GM19452 (cell line): Measurements from ENCODE around the gene CAMK2B.

Experiments used
- ATAC-seq: cut with Tn5 transposase; IDR thresholded peaks from one replicate; pipeline ENCODE4 v1.9.1; 2021; ENCODE audit not compliant: unreplicated experiment

The CAMK2B gene

GRCh38 chr7:44287488-44288380 lies 37.7 kb downstream of the CAMK2B start:
- ATAC-seq: no peak

DNA sequence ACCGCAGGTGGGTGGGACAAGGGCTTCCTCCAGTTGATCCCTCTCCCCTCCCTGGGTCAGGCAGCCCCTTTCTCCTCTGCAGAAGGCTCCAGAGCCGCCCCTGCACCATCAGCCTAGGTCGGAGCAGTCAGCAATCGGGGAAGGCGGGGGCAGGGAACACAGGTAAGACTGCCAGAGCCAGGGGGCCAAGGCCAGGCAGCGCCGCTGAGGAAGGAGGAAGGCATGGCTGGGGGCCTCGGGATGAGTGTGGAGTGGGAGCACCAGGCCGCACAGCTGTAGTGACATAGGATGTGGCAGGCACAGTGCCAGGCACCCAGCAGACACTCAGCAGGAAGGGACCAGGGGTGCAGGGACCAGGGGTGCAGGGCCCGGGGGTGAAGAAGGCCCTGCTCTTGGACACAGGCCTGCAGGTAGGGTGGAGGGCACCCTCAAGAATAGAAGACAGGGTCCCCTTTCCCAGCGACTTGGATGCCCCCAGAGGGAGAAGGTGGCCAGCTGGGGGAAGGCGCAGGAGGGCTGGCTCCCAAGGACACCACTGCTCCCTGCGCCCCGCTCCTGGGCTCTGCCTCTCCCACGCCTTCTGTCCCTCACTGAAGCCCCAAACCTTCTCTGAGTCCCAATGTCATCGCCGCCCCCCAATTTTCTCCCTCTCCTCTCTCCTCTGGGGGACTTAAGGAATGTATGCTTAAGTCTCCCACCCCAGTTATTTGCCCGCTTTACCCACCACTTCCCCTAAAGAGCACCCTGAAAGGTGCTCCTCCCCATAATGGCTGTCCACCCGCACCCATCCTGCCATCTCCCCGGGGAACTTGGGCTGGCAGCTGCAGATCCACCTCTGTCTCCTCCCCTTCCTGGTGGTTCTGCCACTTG lies 38.5 kb downstream of the CAMK2B start:
- no peak for ATAC-seq

DNA sequence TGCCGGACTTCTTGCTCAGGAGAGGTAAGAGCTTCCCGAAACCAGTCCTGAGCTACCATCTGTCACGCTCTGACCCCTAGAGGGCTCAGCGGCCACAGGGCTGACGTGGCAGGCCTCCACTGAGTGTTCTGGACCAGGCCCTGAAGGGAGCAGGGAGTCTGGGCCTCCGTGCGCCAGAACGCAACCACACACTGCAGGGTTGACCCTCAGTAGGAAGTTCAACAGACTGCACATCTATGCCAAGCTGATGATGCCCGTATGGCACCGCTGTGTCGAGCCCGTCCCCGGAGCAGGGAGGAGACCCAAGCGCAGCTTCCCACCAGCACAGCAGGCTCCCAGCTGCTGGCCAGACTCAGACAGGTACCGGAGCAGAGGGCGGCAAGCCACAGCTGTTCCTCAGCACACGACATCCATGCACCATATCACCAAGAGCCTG lies 39.2 kb downstream of the CAMK2B start:
- ATAC-seq: no peak

DNA sequence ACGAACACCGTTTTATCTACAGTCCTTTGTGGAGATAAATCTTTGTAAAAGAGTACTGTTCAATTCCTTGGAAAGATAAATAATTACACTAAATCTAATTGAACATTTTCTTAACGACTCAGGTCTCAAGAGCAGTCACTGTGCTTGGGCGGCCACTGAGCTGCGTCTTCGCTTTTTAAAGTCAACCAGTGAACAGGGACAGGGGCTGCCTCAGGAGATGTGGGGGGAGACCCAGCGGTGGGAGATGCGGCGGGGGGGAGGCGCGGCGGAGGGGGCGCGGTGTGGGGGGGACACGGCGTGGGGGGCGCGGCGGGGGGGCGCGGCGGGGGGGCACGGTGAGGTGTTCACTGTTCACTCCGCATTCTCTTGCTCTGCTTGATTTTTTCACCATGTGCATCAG lies 39.8 kb downstream of the CAMK2B start:
- no peak for ATAC-seq

GRCh38 chr7:44284881-44285541 lies 40.4 kb downstream of the CAMK2B start:
- ATAC-seq: no peak

DNA sequence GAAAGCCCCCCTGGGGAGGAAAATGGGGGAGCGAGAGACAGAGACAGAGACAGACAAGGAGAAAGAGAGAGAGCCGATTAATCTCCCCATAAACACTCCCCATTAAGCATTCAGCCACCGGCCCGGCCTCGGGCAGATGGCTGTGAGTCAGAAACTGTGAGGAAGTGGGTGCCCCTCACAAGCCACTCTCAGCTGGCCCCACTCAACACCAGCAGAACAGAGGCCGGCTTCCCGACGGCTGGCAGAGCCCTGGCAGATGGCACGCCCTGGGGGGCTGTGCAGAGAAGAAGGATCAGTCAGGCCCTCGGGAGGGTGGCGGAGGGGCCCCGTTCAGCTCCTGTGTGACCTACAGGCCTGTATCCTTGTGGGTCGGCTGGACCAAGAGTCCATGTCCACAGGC lies 41.2 kb downstream of the CAMK2B start:
- no peak for ATAC-seq

DNA sequence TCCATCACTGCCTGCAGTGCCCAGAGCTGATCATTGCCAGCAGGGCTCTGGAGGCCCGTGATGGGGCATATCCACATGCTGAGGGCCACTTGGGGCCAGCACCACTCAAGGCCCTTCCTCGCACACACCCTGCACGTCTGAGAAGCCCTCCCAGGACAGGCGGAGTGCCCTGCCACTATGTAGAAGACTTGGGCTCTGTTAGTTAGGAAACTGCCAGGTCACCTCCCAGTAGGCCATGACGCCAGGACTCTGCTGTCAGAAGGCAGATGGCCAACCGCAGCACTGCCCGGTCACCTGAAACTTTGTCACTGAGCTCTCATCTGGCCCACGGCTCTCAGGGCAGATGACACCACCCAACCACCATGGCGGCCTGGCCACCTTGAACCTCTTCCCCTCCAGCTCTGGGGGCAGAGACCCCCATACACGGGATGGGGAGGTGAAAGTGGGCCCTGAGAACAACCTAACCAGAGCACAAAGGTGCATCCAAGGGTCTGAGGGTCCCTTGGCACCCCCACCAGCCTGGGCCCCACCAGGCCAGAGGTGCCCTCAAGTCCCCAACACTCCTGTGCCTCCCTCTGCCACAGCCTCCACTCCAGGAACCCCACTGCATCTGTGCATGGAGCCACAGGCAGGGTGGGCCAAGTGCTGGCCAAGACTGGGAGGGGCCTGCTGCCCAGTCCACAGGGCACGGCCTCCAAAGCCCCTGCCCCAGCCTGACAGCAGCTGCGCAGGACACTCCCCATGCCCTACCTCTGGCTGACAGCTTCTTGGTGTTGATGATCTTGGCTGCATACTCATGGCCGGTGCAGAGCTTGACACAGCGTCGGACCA lies 41.8 kb downstream of the CAMK2B start:
- no peak for ATAC-seq

- ATAC-seq: no peak
Measured at GRCh38 chr7:44282601-44283171, 42.7 kb downstream of the CAMK2B start.

- ATAC-seq: no peak
Measured at GRCh38 chr7:44281811-44282600, 43.4 kb downstream of the CAMK2B start.

GRCh38 chr7:44280993-44281721 lies 44.2 kb downstream of the CAMK2B start:
- ATAC-seq: no peak

DNA sequence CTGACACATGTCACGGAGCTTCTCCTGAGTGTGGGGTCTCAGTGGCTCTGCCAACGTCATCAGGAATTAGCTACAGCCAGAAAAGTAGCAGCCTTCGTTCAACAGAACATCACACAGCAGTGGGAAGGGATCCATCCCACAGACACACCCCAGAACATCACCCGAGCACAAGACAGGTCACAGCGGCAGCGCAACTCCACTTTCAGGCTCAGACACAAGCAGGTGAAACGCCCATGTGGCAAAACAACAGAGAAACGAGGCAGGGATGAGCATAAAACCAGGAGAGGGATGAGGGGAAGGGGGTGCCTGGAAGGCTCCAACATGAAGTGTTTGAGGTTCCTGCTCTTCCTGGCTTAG lies 44.8 kb downstream of the CAMK2B start:
- ATAC-seq: no peak

DNA sequence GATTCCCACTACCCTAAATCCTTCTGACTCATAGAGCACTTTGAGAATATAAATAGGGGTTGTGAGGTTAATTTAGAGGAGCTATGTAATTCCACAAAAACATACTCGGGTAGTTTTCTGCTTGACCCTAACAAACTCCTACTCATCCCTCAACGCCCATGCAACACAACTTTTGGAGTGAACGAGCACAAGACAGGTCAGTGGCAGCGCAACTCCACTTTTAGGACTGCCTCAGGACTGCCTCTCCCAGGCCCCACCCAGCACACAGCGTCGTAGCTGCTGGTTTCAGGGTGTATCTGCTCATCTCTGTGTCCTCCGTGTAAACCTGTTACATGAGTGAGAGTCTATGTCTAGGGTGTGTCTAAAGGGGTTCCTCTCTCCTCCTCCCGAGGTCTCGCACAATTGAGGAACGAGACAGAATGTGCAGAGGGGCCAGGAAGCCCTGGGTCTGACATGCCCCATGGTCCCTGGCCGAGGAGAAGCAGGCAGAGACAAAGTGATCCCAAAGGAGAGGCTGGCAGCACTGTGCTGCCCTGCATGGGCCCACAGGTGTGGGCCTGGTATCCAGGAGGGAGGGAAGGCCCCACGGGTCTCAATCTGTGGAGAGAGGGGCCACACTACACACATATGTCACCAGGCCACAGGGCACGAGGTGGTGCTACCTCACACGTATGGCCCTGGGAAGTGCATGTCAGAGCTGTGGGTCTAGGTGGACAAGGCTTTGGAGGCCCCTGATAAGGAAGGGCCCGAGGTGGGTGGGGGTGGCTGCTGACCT lies 45.5 kb downstream of the CAMK2B start:
- no peak for ATAC-seq

- ATAC-seq: no peak
Measured at GRCh38 chr7:44279286-44279685, 46.1 kb downstream of the CAMK2B start.

- no peak for ATAC-seq
Measured at GRCh38 chr7:44278451-44279161, 46.8 kb downstream of the CAMK2B start.

- no peak for ATAC-seq
Measured at GRCh38 chr7:44277851-44278250, 47.5 kb downstream of the CAMK2B start.

- no peak for ATAC-seq
Measured at GRCh38 chr7:44277391-44277790, 48.0 kb downstream of the CAMK2B start.

DNA sequence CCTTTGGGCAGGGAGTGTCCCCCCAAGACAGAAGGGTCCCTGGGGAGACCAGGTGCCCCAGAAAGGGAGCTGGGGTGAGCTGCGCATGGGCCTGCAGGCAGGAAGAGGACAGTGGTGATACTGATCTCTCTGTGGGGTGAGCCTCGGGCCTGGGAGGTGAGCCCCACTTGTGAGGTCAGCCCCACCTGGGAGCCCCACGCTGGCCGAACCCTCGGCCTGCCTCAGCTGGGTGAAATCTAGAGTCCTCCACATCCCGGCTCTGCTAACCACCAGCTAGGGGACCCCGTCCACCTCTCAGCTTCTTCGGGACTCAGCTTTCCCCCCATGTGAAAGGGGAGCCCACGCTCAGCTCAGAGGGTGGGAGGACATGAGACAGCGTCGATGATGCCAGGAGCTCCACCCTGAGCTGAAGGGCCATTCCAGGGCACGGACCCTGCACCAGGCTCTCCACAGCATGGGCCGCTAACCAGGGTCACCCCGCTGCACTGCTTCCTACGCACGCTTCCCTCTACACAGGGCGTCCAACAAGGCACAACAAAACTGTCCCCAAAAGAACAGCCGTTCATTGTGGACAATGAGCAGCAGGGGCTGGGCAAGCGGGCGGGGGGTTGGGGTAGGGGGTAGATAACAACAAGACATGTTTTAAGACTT lies 48.7 kb downstream of the CAMK2B start:
- ATAC-seq: no peak
